ENCODE measurements around the gene CDR2.
"Not testable (repeated sequence)": the region's sequence is repeated elsewhere in the genome, so short reads cannot be mapped to it uniquely, and the experiment has no call there.

The CDR2 gene

DNA sequence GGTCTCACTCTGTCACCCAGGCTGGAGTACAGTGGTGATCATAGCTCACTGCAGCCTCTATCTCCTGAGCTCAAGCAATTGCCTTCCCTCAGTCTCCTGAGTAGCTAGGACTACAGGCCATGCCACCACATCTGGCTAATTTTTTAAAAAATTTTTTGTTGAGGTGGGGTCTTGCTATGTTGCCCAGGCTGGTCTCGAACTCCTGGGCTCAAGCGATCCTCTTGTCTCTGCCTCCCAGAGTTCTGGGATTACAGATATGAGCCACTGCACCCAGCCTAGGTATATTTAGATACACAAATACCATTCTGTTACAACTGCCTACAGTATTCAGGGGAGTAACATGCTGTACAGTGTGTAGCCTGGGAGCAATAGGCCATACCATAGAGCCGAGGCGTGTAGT lies 62.9 kb downstream of the CDR2 start:
- DNase-seq (ENCODE audit: insufficient read length, low spot score): no peak
- no peak for FAIRE-seq

DNA sequence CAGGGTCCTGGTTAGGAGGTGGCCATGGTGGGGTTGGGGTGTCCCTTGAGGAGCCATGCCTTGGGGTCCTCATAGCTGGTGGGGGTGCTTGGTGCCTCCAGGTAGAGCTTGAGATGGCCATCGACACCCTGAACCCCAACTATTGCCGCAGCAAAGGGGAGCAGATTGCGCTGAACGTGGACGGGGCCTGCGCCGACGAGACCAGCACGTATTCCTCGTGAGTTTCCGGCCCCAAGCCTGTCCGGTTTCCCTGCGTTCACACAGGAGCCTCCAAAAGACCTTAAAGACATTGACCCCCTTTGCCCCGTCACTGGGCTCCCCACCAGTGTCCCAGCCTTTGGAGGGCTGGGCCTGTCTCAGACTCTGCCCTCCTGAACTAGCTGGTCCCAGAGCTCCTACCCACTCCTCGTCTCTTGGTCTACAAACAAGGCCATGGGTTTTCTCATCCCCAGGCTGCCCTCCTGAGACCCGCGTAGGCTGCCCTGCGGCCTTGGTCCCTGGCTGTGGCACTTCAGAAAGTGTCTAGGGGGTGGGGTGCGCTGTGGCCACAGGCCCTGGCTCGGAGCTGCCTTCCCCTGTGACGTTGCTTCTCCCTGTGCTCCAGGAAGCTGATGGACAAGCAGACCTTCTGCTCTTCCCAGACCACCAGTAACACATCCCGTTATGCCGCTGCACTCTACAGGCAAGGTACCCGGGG lies 65.4 kb downstream of the CDR2 start:
- FAIRE-seq (no peak), DNase-seq (ENCODE audit: insufficient read length, low spot score) (no peak)

DNA sequence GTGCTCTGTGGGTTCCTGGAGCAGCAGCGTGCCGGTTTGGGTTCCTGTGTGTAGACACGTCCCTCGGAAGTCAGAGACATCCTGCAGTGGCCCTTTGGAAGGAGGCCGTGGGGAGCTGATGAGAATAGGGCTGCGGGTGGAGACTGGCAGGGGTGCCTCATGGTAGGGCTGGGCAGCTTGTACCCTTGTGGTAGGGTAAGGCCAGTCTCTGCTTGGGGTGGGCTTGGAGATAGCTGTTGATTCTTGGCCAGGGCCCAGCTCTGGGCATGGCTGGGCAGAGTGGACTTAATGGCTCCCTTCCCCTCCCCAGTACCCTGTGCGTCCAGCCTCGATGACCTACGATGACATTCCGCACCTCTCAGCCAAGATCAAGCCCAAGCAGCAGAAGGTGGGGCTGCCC lies 66.6 kb downstream of the CDR2 start:
- FAIRE-seq: no peak

GRCh38 chr16:22306788-22307187 lies 67.6 kb downstream of the CDR2 start:
- no peak for DNase-seq (ENCODE audit: insufficient read length, low spot score)
- no peak for FAIRE-seq

More for the DNA sequence above, 66.6 kb downstream of the CDR2 start:
- no peak for DNase-seq (ENCODE audit: insufficient read length, low spot score)

DNA sequence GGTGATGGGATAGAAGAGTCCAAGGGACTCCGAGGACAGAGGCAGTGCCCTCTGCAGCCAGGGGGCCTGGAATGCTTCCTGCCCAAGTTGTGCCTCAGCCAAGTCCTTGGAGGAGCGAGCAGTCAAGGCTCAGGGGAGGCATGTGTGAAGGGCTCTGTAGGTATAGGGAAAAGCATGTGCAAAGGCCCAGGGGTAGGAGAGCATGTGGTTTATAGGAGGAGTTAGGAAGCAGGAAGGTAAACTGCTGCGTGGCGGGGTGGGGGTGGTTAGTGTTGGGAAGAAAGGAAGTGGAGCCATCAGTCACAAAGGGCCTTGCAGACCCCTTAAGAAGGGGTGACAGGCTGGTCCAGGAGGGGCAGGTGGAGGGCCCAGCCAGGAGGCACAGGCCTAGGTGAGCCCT lies 70.0 kb downstream of the CDR2 start:
- no peak for FAIRE-seq
- no peak for DNase-seq (ENCODE audit: insufficient read length, low spot score)

DNA sequence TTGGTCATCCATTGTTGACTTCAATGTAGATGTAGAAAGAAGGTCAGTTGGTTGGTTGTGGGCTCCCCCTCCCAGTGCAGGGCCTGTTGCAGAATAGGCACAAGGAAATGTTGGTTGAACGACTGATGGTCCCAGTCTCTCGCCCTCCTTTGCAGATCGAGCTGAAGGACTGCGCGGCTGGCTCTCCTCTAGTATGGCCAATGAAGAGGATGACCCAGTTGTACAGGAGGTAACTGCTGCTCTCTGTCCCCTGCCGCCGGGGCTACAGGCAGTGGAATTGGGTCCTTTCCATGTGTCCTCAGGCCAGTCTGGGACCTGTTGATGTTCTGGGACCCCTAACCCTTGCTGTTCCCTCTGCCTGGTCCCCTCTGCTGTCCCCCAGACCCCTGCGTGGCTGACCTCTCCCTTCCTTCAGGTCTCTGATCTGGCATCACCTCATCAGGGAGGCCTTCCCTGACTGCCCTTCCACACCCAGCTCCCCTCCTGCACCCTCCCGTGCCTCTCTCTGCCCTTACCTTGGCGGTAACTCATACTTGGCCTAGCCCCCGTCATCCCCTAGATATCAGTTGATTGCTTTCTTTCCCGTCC lies 71.5 kb downstream of the CDR2 start:
- FAIRE-seq: no peak
- no peak for DNase-seq (ENCODE audit: insufficient read length, low spot score)

DNA sequence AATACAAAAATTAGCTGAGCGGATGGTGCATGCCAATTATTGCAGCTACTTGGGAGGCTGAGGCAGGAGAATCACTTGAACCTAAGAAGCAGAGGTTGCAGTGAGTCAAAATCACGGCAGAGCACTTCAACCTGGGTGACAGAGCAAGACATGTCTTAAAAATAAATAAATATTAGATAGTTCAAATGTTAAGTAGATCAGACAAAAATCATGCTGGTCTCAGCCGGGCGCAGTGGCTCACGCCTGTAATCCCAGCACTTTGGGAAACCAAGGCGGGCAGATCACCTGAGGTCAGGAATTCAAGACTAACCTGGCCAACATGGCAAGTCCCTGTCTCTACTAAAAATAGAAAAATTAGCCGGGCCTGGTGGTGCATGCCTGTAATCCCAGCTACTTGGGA lies 73.0 kb downstream of the CDR2 start:
- FAIRE-seq; DNase-seq (ENCODE audit: insufficient read length, low spot score): not testable (repeated sequence)

GRCh38 chr16:22300427-22301071 lies 73.9 kb downstream of the CDR2 start:
- FAIRE-seq (no peak), DNase-seq (ENCODE audit: insufficient read length, low spot score) (peak; percentile 30)

- no peak for DNase-seq (ENCODE audit: insufficient read length, low spot score)
- FAIRE-seq: no peak
Measured at GRCh38 chr16:22299036-22299435, 75.4 kb downstream of the CDR2 start.

DNA sequence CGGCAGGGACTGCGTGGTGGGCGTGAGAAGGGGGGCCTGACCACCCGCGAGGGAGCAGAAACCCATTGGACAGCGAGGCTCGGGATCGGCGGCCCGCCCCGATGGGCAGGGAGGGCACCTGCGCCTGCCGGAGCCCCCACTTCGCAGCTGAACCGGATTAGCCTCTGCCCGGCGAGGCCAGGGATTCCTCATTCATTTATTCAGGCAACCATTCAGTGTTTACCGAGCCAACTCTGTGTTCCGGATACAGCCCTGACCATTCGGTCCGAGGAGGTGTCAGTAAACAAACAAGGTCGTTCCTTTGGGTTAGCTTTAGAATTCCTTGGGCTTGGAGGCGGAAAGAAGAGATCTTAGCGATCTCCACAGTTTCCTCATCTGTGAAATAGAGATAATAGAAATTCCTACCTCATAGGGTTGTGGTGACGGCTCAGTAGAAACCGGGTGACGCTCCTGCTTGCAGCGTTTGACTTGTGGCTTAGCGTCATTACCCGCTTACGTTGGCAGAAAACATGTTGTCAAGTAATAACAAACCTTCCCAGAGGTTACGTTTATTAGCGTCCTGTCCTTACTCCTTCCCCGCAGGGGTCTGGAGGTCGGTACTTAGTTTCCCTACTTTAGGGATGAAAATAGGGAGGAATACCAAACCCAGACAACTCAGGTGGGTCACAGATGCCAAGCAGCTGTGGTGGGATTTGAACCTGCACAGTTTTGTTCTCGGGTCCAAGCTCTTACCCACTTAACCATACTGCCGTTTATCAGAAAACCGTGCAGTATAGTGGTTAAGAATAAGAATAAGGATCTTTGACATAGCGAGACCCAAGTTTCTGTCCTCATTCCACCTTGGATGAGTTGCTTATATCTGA lies 76.3 kb downstream of the CDR2 start:
- DNase-seq (ENCODE audit: insufficient read length, low spot score): peak; percentile 57
- FAIRE-seq: peak; percentile 68

DNA sequence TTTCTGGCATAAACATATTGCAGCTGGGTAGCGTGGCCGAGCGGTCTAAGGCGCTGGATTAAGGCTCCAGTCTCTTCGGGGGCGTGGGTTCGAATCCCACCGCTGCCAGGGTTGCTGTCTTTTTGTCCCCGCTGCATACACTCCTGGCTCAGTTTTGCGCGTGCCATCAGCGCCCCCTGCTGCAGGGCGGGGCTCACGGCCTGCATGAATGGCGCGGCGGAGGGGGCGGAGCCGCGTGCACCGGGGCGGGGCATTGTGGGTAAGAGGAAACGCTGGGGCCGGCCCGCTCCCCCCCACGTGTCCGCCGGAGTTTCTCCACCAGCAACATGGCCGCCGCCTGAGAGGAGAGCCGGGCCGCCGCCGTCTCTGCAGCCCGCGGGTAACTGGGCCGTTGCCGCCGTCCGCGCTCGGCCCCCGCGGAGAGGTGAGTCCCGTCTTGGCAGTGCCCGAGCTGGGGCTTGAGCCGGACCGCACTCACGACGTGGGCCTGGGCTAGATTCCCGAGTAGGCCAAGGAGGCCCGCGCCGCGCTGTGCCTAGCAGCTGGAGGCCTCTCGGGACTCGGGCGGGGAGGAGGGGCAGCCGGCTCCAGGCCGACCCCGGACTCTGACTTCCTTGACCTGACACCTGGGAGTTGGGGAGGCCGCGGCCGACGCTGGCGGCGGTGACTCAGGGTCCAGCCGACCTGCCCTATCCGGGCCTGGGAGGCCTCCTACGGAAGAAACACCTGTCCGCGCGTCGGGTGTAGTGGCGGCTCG lies 77.1 kb downstream of the CDR2 start, which contains the start of gene POLR3E:
Gene POLR3E (plus strand): TSS at position 296 of the 757 bp plus-strand sequence. CDS start 5,560 bp downstream, outside the sequence.
- no peak for FAIRE-seq
- DNase-seq (ENCODE audit: insufficient read length, low spot score): peak; percentile 86

DNA sequence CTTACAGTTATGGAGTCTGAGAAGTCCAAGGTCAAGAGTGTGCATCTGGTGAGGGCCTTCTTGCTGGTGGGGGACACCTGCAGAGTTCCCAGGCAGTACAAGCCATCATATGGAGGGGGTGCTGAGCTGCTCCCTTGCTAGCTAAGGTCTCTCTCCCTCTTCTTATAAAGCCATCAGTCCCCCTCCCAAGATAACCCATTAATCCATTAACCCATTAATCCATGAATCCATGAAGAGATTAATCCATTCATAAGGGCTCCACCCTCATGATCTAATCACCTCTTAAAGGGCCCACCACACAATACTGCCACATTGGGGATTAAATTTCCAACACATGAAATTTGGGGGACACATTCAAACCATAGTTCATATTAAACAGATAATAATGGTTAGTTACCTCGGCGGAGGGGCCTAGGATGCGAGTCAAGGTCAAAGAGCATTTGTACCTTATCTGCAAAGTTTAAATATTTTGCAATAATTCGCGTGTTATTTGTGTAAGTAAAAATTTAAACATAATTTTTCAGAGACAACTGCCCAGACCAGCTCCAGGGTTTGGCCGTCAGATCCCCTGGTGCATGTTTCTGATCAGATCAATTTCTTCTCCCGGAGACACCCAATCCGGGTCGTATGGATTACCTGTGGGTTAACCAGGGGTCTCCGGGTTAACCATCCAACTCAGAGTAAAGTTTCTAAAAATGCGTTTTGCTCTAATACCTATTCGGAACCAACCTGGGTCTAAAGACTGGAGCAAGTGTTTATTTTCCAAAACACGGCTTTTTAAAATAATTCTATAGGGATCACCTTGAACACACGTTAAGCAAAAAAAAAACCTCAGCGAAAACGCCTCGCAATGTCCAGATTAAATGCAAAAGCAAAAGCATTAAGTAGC lies 78.0 kb downstream of the CDR2 start:
- FAIRE-seq (peak; percentile 77), DNase-seq (ENCODE audit: insufficient read length, low spot score) (no peak)
